ENCODE results near the gene NOB1. TPM values are rescaled to one million over a fixed set of nuclear protein-coding genes. Genes with fewer than 3 reads are reported as not detected.
"Not testable (repeated sequence)": the region's sequence is repeated elsewhere in the genome, so short reads cannot be mapped to it uniquely, and the experiment has no call there.

The NOB1 gene
- total RNA-seq, 1 donor: 22.4 TPM

- H3K27me3 ChIP-seq (ENCODE audit: insufficient read depth, low read length): no peaks in the 10 kb centered on the region
- H3K9me3 ChIP-seq (ENCODE audit: low read depth, low read length): no peaks in the 10 kb centered on the region
- H3K4me3 ChIP-seq (ENCODE audit: low read length): no peak overlapping the region
- H3K4me1 ChIP-seq (ENCODE audit: insufficient read depth, low read length): peaks cover 26% of the 10 kb centered on the region
Measured at GRCh38 chr16:69769404-69769803, 14.7 kb upstream of the NOB1 start.

GRCh38 chr16:69768666-69769065, 13.9 kb upstream of the NOB1 start:
- no peak overlapping the region for H3K4me3 ChIP-seq (ENCODE audit: low read length)

GRCh38 chr16:69767459-69768229, 12.9 kb upstream of the NOB1 start:
- Histone ChIP-seq H3K9me3 (ENCODE audit: low read depth, low read length) (no peaks in the 10 kb centered on the region), H3K27me3 (ENCODE audit: insufficient read depth, low read length) (no peaks in the 10 kb centered on the region), H3K4me3 (ENCODE audit: low read length) (no peak overlapping the region), H3K4me1 (ENCODE audit: insufficient read depth, low read length) (peaks cover 31% of the 10 kb centered on the region)

More at GRCh38 chr16:69768666-69769065, 13.9 kb upstream of the NOB1 start:
- H3K27me3 ChIP-seq (ENCODE audit: insufficient read depth, low read length): no peaks in the 10 kb centered on the region
- H3K4me1 ChIP-seq (ENCODE audit: insufficient read depth, low read length): peaks cover 26% of the 10 kb centered on the region
- no peaks in the 10 kb centered on the region for H3K9me3 ChIP-seq (ENCODE audit: low read depth, low read length)

GRCh38 chr16:69763599-69763942, 8.8 kb upstream of the NOB1 start:
- H3K9me3 ChIP-seq (ENCODE audit: low read depth, low read length): no peaks in the 10 kb centered on the region
- peaks cover 25% of the 10 kb centered on the region for H3K4me1 ChIP-seq (ENCODE audit: insufficient read depth, low read length)
- no peaks in the 10 kb centered on the region for H3K27me3 ChIP-seq (ENCODE audit: insufficient read depth, low read length)
- no peak overlapping the region for H3K4me3 ChIP-seq (ENCODE audit: low read length)

GRCh38 chr16:69762814-69763598, 8.3 kb upstream of the NOB1 start:
- Histone ChIP-seq H3K9me3 (ENCODE audit: low read depth, low read length) (no peaks in the 10 kb centered on the region), H3K27me3 (ENCODE audit: insufficient read depth, low read length) (no peaks in the 10 kb centered on the region), H3K4me1 (ENCODE audit: insufficient read depth, low read length) (peaks cover 25% of the 10 kb centered on the region), H3K4me3 (ENCODE audit: low read length) (peak overlapping the region; percentile 89)

GRCh38 chr16:69761983-69762813, 7.5 kb upstream of the NOB1 start, which contains the start of gene WWP2:
WWP2 (plus strand) TSS chr16:69762332; CDS start chr16:69787011, 24,679 bp downstream.
- H3K9me3 ChIP-seq (ENCODE audit: low read depth, low read length): no peaks in the 10 kb centered on the region
- H3K4me1 ChIP-seq (ENCODE audit: insufficient read depth, low read length): peaks cover 25% of the 10 kb centered on the region
- no peaks in the 10 kb centered on the region for H3K27me3 ChIP-seq (ENCODE audit: insufficient read depth, low read length)
- peak within 1 kb of the TSS; percentile 89 for H3K4me3 ChIP-seq (ENCODE audit: low read length)

GRCh38 chr16:69757375-69757774, 2.6 kb upstream of the NOB1 start:
- peaks cover 31% of the 10 kb centered on the region for H3K4me1 ChIP-seq (ENCODE audit: insufficient read depth, low read length)
- not testable (repeated sequence) for H3K27me3 ChIP-seq (ENCODE audit: insufficient read depth, low read length); H3K9me3 ChIP-seq (ENCODE audit: low read depth, low read length)

GRCh38 chr16:69756705-69757104, 2.0 kb upstream of the NOB1 start:
- no peaks in the 10 kb centered on the region for H3K27me3 ChIP-seq (ENCODE audit: insufficient read depth, low read length)
- H3K9me3 ChIP-seq (ENCODE audit: low read depth, low read length): no peaks in the 10 kb centered on the region
- H3K4me3 ChIP-seq (ENCODE audit: low read length): no peak overlapping the region
- peaks cover 27% of the 10 kb centered on the region for H3K4me1 ChIP-seq (ENCODE audit: insufficient read depth, low read length)

More at GRCh38 chr16:69757375-69757774, 2.6 kb upstream of the NOB1 start:
- not testable (repeated sequence) for H3K4me3 ChIP-seq (ENCODE audit: low read length)

- H3K4me1 ChIP-seq (ENCODE audit: insufficient read depth, low read length): peaks cover 21% of the 10 kb centered on the region
- no peaks in the 10 kb centered on the region for H3K27me3 ChIP-seq (ENCODE audit: insufficient read depth, low read length)
- peak overlapping the region; percentile 78 for H3K4me3 ChIP-seq (ENCODE audit: low read length)
- H3K9me3 ChIP-seq (ENCODE audit: low read depth, low read length): no peaks in the 10 kb centered on the region
Measured at GRCh38 chr16:69754143-69754468, 620 bp downstream of the NOB1 start.

GRCh38 chr16:69748694-69749345, 5.9 kb downstream of the NOB1 start:
- Histone ChIP-seq H3K4me3 (ENCODE audit: low read length) (no peak overlapping the region), H3K9me3 (ENCODE audit: low read depth, low read length) (no peaks in the 10 kb centered on the region), H3K27me3 (ENCODE audit: insufficient read depth, low read length) (no peaks in the 10 kb centered on the region), H3K4me1 (ENCODE audit: insufficient read depth, low read length) (peaks cover 11% of the 10 kb centered on the region)

- no peak overlapping the region for H3K4me3 ChIP-seq (ENCODE audit: low read length)
- H3K9me3 ChIP-seq (ENCODE audit: low read depth, low read length): no peaks in the 10 kb centered on the region
- no peaks in the 10 kb centered on the region for H3K27me3 ChIP-seq (ENCODE audit: insufficient read depth, low read length)
- no peaks in the 10 kb centered on the region for H3K4me1 ChIP-seq (ENCODE audit: insufficient read depth, low read length)
Measured at GRCh38 chr16:69747115-69747514, 7.6 kb downstream of the NOB1 start.

GRCh38 chr16:69745959-69746358, 8.8 kb downstream of the NOB1 start:
- H3K4me3 ChIP-seq (ENCODE audit: low read length): no peak overlapping the region
- H3K27me3 ChIP-seq (ENCODE audit: insufficient read depth, low read length): no peaks in the 10 kb centered on the region
- no peaks in the 10 kb centered on the region for H3K9me3 ChIP-seq (ENCODE audit: low read depth, low read length)
- no peaks in the 10 kb centered on the region for H3K4me1 ChIP-seq (ENCODE audit: insufficient read depth, low read length)

- Histone ChIP-seq H3K27me3 (ENCODE audit: insufficient read depth, low read length) (no peaks in the 10 kb centered on the region), H3K4me3 (ENCODE audit: low read length) (no peak overlapping the region), H3K9me3 (ENCODE audit: low read depth, low read length) (no peaks in the 10 kb centered on the region), H3K4me1 (ENCODE audit: insufficient read depth, low read length) (no peaks in the 10 kb centered on the region)
Measured at GRCh38 chr16:69745232-69745612, 9.5 kb downstream of the NOB1 start.

GRCh38 chr16:69744363-69745231, 10.1 kb downstream of the NOB1 start:
- no peaks in the 10 kb centered on the region for H3K4me1 ChIP-seq (ENCODE audit: insufficient read depth, low read length)
- H3K27me3 ChIP-seq (ENCODE audit: insufficient read depth, low read length): no peaks in the 10 kb centered on the region
- H3K4me3 ChIP-seq (ENCODE audit: low read length): no peak overlapping the region
- no peaks in the 10 kb centered on the region for H3K9me3 ChIP-seq (ENCODE audit: low read depth, low read length)

Measured in mononuclear cell (primary cell).